Non-pigmented ciliary epithelial cell (primary cell): ENCODE measurements around the gene ZNF18.
"Not testable (repeated sequence)": the region's sequence is repeated elsewhere in the genome, so short reads cannot be mapped to it uniquely, and the experiment has no call there.

Source experiments
- DNase-seq: peaks from one replicate; pipeline ENCODE4 v3.0.0-alpha.2; 2010; ENCODE audit warnings: low read depth

ZNF18 gene

DNA sequence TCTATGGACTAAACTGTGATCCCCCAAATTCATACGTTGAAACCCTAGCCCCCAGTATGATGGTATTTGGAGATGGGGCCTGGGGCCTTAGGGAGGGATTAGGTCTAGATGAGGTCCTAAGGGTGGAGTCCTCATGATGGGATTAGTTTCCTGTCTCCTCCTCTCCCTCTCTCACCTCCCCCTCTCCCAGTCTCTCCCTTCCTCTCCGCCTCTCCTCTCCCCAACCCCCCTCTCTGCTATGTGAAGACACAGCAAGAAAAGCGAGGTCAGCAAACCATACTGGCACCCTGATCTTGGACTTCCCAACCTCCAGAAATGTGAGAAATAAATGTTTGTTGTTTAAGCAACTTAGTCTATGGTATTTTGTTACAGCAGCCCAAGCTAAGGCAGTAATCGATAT lies 15.4 kb downstream of the ZNF18 start:
- DNase-seq = no peak

GRCh38 chr17:11980813-11981212 lies 16.5 kb downstream of the ZNF18 start:
- DNase-seq = no peak

DNA sequence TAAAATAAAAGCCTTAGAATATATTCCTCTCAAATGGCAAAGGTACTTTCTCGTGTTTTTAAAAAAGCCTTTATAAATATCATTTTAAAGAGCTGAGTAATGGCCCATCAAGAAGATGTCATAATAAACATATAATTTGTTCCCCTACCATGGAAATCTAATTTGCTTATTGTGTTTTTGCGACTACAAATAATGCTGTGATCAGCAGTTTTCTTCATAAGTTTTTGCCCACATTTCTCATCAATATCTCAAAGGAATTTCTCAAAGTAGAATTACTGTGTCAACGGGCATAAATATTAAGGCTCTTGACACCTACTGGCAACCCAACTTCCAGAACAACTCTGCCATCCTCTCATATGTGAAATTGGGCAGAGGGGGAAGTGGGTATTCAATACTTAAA lies 17.5 kb downstream of the ZNF18 start:
- no peak for DNase-seq

- not testable (repeated sequence) for DNase-seq
These were observed 24.5 kb downstream of the ZNF18 start for GRCh38 chr17:11972741-11973140.

- DNase-seq = no peak
These were observed 27.7 kb downstream of the ZNF18 start for GRCh38 chr17:11969565-11969964.

DNA sequence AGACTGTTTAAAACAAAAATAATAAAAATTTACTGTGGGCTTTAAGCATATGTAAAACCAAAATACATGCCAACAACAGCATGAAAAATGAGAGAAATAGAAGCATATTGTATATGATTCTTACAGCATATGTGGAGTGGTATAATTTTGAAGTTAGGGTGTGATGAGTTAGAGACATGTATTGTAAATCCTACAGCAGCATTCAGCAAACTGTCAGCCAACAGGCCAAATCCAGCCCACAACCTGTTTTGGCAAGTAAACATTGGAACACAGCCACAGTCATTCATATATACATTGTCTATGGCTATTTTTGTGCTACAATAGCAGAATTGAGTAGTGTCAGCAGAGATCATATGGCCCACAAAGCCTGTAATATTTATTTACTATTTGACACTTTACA lies 42.3 kb downstream of the ZNF18 start:
- DNase-seq = no peak

GRCh38 chr17:11953924-11954323 lies 43.4 kb downstream of the ZNF18 start:
- no peak for DNase-seq

- DNase-seq = no peak
These were observed 44.7 kb downstream of the ZNF18 start for GRCh38 chr17:11952610-11953009.

GRCh38 chr17:11950771-11951519 lies 46.3 kb downstream of the ZNF18 start:
- DNase-seq = no peak

- not testable (repeated sequence) for DNase-seq
These were observed 47.7 kb downstream of the ZNF18 start for GRCh38 chr17:11949571-11949970.

DNA sequence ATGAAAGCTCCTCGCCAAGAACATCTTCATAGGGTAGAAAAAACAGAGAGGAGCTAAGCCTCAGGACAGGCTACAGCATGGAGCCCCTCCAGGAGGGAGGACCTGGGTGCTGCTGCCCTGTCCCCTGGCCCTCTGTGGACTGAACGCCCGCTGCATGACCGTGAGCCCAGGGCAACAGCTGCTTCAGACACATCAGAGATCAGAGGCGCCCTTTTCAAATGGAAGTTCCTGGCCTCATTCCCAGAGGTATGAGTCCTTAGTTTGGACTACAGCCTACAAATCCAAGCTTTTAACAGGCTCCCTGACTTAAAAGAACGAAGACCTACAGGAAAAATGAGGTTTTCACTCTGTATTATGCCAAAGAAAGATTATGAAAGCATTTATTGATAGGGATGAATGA lies 48.5 kb downstream of the ZNF18 start:
- peak; percentile 15 for DNase-seq

GRCh38 chr17:11944587-11944986 lies 52.7 kb downstream of the ZNF18 start:
- DNase-seq = no peak

GRCh38 chr17:11943759-11944347 lies 53.4 kb downstream of the ZNF18 start:
- DNase-seq = no peak

DNA sequence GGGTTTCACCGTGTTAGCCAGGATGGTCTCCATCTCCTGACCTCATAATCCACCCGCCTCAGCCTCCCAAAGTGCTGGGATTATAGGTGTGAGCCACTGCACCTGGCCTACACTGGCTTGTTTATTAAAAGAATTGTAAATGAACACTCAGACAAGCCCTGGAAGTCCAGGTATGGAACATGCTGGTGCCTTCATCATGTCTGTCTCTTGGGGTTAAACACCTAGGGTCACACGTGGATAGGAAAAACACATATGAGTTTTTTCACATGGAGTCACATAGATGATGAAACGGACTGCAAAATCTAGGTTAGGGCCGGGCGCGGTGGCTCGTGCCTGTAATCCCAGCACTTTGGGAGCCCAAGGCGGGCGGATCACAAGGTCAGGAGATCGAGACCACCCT lies 54.2 kb downstream of the ZNF18 start:
- DNase-seq = not testable (repeated sequence)

DNA sequence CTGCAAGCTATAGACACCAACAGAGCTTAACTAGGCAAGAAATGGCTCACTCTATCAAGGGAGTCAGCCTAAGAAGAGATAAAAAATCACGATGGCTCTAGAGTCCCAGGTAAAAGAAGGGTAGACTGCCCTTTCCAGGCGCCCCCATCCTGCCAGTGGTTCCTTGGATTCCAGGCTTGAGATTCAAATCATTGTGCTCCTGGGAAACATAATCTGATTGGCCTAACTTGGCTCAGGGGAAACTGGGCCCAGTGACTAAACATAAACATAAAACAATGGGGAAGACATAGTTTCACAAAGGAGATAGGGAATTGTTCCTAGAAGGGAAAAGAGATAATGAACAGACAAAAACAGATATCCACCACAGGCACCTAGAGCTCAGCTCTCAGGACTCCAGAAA lies 56.4 kb downstream of the ZNF18 start:
- no peak for DNase-seq

- DNase-seq = no peak
These were observed 61.4 kb downstream of the ZNF18 start for GRCh38 chr17:11935734-11936406.

DNA sequence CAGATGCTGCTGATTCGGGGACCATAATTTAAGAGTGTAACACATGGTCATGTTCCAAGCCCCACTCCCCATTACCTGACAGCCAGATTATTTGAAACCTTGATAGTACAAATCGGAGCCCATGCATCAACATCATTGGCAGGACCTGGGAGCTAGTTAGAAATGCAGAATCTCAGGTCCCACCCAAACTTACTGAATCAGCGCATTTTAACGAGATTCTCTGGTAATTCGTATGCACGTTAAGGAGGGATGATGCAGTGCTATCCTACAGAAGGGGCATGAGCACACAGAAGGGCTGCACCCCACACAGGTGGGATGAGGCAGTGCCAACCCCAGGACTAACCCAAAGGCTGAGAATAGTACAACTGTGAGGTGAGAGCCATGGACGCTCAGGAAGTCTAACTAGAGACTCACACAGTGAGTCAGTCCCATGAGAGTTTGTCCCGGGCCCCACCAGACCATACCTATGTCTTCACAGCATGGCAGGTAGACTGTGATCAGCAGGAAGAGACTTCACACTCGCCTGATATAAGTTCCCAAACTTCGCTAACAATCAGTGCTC lies 64.9 kb downstream of the ZNF18 start:
- no peak for DNase-seq

DNA sequence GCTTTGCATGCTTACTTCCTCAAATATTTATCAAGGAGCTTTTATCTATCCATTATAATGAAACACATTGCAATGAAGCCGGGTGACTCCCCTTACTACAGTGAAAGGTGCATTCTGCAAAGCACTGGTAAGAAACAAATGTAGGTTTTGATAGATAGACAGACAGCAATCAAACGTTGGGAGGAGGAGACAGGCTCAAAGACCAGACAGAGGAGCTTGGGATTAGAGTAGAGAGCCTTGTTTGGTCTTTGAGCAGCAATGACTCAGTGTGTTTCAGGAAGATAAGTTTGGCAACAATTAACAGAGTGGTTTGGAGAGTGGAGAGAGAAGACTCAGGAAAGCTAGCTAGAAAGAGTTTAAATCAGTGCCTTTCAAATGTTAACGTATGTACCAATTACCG lies 68.8 kb downstream of the ZNF18 start:
- DNase-seq = no peak
